ENCODE measurements around the gene LSAMP.

LSAMP gene

DNA sequence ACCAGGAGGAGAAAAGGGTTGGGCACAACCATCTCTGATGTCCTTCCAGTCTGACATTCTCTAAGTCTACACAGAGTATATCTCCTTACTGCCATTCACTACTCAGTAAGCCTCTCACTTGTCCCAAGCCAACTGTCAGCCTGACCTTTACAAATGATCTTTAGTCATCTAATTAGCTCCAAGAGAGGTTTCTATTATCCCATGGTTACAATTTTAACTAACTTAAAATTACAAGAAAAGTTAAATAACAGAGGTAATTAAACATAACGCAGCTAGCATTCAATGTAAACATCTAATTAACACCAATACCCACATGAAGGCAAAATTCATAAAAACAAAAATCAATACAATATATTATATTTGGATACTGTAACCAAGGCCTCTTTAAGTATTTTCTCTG, 126.9 kb downstream of the LSAMP start:
- in situ Hi-C loops (cut with HindIII; ENCODE audit: low pct_ligation_motif_present, low pct_unique_long_range_greater_than_20kb, low sequenced_read_pairs) = no loop called here

DNA sequence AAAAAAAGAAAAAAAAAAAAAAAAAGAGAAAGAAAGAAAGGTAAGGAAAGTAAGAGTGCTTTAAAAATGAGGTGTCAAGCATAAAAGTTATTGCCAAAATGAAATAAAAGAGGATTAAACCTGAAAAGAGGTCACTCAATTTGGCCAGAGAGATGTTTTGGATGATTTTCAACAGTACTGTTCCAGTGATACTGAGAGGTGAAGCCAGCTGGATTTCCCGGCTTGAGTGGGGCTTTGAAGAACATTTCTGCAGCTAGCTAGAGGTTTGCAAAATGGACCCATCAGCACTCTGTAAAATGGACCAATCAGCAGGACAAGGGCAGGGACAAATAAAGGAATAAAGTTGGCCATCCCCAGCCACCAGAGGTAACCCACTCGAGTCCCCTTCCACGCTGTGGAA, 128.5 kb downstream of the LSAMP start:
- in situ Hi-C loops (cut with HindIII; ENCODE audit: low pct_ligation_motif_present, low pct_unique_long_range_greater_than_20kb, low sequenced_read_pairs) = no loop called here
- no peak for DNase-seq

More for the DNA sequence above, 126.9 kb downstream of the LSAMP start:
- DNase-seq = no peak

DNA sequence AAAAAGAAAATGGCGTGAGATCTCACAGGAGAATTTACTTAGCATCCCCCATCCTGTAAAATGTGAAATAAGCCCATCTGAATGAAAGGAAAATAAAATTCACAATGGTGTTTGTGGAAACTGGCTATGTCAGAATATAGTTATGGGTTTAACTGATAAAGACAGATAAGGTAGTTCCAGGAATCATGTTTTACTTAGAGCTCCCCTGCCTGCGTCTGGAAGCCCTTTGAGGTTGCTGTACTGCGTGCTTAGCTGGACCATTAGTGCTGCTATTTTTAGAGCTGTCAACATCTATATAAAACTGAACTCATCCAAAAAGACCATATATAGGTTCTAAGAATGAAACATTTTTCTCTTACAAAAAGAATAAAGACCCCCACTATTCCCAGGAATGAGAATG, 130.8 kb downstream of the LSAMP start:
- in situ Hi-C loops (cut with HindIII; ENCODE audit: low pct_ligation_motif_present, low pct_unique_long_range_greater_than_20kb, low sequenced_read_pairs) = no loop called here
- DNase-seq = no peak

DNA sequence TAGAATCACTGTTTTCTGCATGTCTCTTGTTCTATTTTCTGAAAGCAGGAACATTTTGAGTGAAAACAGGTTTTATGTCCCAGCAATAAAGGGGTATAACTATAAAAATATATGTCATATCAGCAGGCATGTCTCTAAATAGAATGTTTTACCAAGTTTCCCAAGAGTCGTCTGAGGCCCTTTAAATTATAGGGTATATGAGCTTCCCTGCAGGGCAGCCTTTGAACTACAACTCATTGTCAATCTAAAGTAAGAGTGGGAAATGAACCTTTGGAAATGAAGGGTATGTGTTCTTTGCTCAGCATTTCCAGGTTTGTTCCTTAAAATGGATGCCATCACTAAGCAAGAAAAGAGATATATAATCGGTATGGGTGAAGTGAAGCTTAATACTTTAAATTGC, 138.6 kb downstream of the LSAMP start:
- no peak for DNase-seq
- in situ Hi-C loops (cut with HindIII; ENCODE audit: low pct_ligation_motif_present, low pct_unique_long_range_greater_than_20kb, low sequenced_read_pairs) = no loop called here

DNA sequence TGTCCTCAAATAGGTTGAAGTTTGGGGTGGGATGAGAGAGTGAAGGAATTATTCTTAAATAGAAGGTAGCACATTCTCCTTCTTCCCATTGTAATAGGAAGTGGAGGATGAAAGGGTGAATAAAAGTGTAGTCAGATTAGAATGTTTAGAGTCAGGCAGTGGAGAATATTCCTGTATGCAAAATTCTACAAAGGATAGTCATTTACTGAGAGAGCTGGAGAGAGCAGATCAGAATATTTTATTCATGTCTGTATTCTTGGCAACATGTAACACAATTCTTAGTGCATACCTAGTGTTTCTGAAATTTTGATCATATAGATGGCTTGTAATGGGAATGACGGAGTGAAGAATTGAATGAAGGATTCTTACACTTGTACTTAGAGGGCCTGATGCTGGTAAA, 139.1 kb downstream of the LSAMP start:
- no peak for DNase-seq
- in situ Hi-C loops (cut with HindIII; ENCODE audit: low pct_ligation_motif_present, low pct_unique_long_range_greater_than_20kb, low sequenced_read_pairs) = no loop called here

DNA sequence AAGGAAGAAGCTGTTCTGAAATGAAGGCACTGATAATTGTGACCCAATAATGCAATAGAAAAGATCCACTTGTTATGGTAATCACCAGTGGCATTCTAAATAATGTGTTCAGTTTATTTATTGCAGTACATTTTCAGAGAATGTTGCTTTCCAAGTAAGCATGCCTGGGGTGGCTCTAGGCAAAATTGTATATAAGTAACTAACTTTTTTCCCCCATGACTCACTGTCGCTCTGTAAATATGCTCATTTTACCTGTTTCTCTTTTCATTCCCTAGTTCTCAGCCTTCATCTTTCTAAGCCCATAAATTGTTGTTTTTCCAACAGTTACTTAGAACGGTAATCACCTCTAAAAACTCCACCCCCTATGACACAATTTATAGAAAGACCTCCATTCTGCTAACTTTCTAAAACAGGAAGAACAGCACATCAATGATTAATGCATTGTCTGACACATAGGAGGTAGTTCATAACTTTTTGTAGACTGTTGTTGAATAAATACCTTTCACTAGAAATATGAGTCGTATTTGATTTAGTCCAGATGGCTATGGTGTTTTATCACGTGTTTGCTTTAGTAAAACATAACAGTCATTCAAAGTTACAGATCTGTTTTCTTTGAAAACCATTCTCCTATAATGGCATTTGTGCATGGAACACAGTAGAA, 143.1 kb downstream of the LSAMP start:
- no peak for DNase-seq
- in situ Hi-C loops (cut with HindIII; ENCODE audit: low pct_ligation_motif_present, low pct_unique_long_range_greater_than_20kb, low sequenced_read_pairs) = no loop called here

GRCh38 chr3:116301422-116301821, 143.9 kb downstream of the LSAMP start:
- in situ Hi-C loops (cut with HindIII; ENCODE audit: low pct_ligation_motif_present, low pct_unique_long_range_greater_than_20kb, low sequenced_read_pairs) = no loop called here
- no peak for DNase-seq

- in situ Hi-C loops (cut with HindIII; ENCODE audit: low pct_ligation_motif_present, low pct_unique_long_range_greater_than_20kb, low sequenced_read_pairs) = no loop called here
- DNase-seq = no peak
Measured at GRCh38 chr3:116300226-116300625, 145.1 kb downstream of the LSAMP start.

GRCh38 chr3:116299646-116300081, 145.6 kb downstream of the LSAMP start:
- in situ Hi-C loops (cut with HindIII; ENCODE audit: low pct_ligation_motif_present, low pct_unique_long_range_greater_than_20kb, low sequenced_read_pairs) = no loop called here
- DNase-seq = no peak

- in situ Hi-C loops (cut with HindIII; ENCODE audit: low pct_ligation_motif_present, low pct_unique_long_range_greater_than_20kb, low sequenced_read_pairs) = no loop called here
- DNase-seq = no peak
Measured at GRCh38 chr3:116298151-116298550, 147.1 kb downstream of the LSAMP start.

GRCh38 chr3:116291141-116291540, 154.1 kb downstream of the LSAMP start:
- in situ Hi-C loops (cut with HindIII; ENCODE audit: low pct_ligation_motif_present, low pct_unique_long_range_greater_than_20kb, low sequenced_read_pairs) = no loop called here
- no peak for DNase-seq

- no peak for DNase-seq
- in situ Hi-C loops (cut with HindIII; ENCODE audit: low pct_ligation_motif_present, low pct_unique_long_range_greater_than_20kb, low sequenced_read_pairs) = no loop called here
Measured at GRCh38 chr3:116288485-116288884, 156.8 kb downstream of the LSAMP start.

GRCh38 chr3:116285781-116286421, 159.4 kb downstream of the LSAMP start:
- DNase-seq = no peak
- in situ Hi-C loops (cut with HindIII; ENCODE audit: low pct_ligation_motif_present, low pct_unique_long_range_greater_than_20kb, low sequenced_read_pairs) = no loop called here

DNA sequence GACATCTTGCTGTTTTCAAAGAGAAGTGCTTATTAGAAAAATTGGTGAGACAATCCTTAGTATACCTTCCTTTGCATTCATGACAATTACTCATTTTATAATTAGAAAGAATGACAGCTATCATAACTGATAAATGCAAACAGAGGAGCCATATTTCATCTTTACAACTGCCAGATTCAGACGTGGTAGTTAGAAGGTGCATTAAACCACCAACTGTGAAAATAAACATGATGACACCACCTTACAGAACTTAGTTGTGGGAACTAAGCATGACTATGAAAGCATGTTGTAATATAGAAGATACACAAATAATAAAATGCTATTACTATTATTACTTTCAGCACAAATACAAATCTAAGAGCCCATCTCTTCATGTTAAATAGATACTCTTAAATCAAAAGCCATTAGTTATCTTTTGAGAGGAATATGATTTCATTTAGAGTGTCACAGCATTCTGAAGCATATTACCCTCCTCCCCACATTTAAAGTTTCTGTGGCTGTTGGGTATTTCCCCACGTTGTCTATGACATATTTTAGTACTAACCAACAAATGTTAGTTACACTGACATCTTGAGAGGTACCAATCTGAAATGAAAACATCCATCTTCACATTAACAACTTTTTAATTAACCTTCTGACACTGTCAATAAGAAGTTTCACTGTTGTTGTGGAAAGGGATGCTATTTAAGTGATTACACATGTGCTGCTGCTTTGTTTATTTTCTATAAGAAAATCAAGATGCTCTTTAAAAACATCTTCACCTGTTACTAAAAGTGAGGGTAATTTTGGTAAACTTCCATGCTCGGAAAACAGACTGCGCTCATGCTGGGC, 163.8 kb downstream of the LSAMP start:
- in situ Hi-C loops (cut with HindIII; ENCODE audit: low pct_ligation_motif_present, low pct_unique_long_range_greater_than_20kb, low sequenced_read_pairs) = no loop called here
- DNase-seq = no peak

DNA sequence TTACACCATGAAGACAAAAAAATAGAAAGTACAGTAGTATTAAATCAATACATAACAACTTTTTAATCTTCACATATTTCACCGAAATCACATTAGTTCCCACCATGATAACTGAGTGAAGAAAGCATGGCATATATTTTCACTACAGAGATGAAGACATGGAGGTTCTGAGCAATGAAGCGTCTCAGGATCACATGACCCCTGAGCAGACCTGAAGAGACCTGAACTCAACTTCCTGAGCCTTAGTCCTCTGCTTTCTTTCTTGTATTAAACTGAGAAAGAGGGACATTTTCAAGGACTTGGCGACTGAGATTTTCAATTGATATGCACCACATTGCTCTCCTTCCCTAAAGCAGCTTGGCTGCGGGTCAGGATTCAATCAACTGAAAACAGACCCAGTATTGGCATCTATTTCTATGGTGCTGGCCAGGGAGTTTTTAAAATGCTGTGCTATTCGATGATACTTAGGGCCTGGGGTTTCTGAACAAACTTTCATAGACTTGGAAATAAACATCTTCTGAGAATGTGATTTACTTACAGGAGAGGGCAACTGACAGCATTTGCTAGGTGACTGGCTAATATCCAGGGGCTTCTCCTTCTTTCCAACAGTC, 165.1 kb downstream of the LSAMP start:
- in situ Hi-C loops (cut with HindIII; ENCODE audit: low pct_ligation_motif_present, low pct_unique_long_range_greater_than_20kb, low sequenced_read_pairs) = no loop called here

DNA sequence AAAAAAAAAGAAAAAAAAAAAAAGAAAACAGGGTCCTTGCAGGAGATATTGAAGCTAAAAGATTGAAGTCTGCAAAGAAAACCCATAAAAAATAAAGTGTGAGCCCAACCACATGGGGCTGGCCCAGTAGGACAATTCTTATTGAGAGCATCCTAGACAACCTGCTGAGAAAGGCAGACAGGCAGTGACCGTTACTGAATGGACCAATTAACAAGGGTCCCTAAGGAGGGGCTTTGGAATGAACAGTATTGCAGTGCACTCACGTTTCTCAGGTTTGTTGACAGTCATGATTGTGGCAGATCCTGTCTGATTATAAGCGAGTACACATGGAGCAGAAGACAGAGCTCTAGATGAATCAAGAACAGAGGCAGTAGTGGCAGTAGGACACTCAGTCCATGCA, 168.6 kb downstream of the LSAMP start:
- in situ Hi-C loops (cut with HindIII; ENCODE audit: low pct_ligation_motif_present, low pct_unique_long_range_greater_than_20kb, low sequenced_read_pairs) = no loop called here
- no peak for DNase-seq

More for the DNA sequence above, 165.1 kb downstream of the LSAMP start:
- DNase-seq = no peak

GRCh38 chr3:116270056-116270455, 175.2 kb downstream of the LSAMP start:
- DNase-seq = no peak
- in situ Hi-C loops (cut with HindIII; ENCODE audit: low pct_ligation_motif_present, low pct_unique_long_range_greater_than_20kb, low sequenced_read_pairs) = no loop called here

DNA sequence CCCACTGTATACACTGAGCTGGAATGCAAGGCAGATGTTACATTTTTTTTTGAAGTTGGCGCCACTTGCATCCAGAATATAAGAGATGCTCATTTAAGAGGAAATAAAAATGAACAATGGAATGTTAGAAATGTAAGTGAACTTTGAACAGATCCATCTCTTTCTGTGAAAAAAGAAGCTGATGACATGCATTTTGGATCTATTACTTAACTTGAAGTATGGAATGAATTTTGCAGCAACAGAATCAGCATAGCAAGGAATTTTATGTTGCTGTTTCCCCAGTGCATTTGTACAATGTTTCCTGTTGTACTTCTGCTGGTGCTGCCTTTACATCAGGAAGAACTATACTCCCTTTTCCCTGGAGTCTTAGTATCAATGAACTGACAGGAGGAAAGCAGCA, 178.2 kb downstream of the LSAMP start:
- in situ Hi-C loops (cut with HindIII; ENCODE audit: low pct_ligation_motif_present, low pct_unique_long_range_greater_than_20kb, low sequenced_read_pairs) = no loop called here
- no peak for DNase-seq

GRCh38 chr3:116265976-116266584, 179.2 kb downstream of the LSAMP start:
- in situ Hi-C loops (cut with HindIII; ENCODE audit: low pct_ligation_motif_present, low pct_unique_long_range_greater_than_20kb, low sequenced_read_pairs) = no loop called here
- DNase-seq = no peak

Data from ACHN (cell line).